ENCODE results near the gene WASF2.

Gene WASF2

GRCh38 chr1:27372022-27372807, 117.8 kb downstream of the WASF2 start:
- no peak for DNase-seq

GRCh38 chr1:27368869-27369582, 120.9 kb downstream of the WASF2 start:
- DNase-seq = no peak

DNA sequence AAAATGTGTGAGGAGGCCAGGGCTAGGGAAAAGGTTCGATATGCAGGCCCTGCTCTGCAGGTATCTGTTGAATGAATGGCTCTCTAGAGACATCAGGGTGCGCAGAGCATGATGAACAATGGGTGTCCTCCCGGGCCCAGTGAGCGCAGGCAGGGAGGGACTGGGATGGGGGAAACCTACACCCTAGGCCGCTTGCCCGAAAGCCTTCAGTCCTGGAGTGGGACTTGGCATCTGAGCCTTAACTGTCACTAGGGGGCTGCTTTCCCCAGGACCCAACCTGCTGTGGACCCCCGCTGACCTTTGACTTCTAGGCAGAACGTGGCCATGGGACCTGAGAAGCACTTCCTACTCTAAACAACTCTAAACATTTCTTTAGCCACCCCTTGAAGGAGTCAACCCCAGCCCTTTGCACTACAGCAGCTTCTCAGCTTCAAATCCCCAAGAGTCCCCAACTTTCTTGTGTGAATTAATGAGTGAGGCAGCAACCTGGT, 122.8 kb downstream of the WASF2 start:
- DNase-seq = no peak

DNA sequence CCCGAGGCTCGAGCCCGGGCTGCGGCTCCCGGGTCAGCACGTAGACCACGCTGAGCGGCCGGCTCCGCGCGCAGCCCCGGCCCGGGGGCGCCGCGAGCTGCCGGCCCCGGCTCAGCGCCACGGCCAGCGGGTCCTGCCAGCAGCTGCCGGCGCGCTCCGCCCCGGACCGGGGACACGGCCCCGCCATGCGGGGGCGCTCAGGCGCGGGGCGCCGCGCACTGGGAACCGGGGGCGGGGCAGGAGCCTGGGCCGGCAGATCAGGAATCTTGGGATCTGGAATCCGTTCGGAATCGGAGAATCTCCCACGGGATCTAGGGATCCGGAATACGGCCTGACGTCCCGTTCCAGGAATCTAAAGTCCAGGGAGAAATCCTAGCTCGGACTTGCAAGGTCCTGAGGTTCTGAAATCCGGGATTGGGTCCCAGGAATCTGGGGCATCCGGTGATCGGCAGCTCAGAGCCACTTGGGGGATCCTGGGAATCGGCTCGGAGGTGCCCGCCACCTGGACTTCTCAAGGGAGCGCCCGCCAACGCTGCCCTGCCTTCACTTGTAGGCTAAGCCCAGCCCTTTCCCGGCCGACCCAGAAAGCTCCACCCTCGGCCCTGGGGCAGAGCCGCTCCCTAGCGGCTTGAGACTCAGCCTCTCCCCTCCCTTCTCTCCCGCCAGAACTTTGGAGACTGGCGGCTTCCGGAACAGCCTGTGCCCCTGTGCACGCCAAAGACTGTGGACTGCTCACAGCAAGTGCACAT, 123.4 kb downstream of the WASF2 start, which contains the start of gene MAP3K6:
Gene MAP3K6, minus strand, starts transcription at position 551 of the 749 bp plus-strand sequence. Its CDS starts 364 bp downstream, at position 187.
- DNase-seq = peak; percentile 27

- DNase-seq = peak; percentile 75
These were observed 123.9 kb downstream of the WASF2 start for GRCh38 chr1:27366113-27366410.

- DNase-seq = peak; percentile 86
These were observed 124.4 kb downstream of the WASF2 start for GRCh38 chr1:27365372-27366112.

DNA sequence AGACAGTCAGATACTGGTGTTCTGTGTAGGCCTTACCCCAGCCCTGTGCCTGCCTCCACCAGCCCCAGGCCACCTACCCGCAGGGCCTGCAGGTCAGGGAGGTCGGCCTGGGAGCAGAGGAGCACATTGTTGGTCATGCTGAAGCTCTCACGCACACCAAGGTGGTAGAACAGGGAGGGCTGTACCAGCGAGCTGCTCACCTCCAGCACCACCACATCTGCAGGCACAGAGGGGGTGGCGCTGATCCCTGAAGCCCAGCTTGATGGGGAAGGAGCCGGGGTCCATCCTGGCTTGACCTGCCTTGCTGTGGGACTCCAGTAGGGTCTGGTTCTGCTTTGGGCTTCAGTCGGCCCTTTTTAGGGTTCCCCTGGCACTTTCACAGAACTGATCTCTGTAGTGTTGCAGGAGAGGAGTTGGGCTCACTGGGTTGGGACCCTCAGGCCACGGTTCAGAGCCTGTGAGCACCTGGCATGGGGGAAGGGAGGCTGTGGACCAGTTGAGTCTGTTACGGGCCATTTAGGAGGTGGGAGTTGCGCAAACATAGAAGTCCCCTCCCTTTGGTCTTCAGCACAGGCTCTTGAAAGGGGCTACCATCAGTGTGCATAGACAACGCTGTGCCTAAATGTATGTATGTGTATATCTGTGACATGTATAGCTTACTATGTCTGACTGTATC, 125.1 kb downstream of the WASF2 start:
- no peak for DNase-seq

DNA sequence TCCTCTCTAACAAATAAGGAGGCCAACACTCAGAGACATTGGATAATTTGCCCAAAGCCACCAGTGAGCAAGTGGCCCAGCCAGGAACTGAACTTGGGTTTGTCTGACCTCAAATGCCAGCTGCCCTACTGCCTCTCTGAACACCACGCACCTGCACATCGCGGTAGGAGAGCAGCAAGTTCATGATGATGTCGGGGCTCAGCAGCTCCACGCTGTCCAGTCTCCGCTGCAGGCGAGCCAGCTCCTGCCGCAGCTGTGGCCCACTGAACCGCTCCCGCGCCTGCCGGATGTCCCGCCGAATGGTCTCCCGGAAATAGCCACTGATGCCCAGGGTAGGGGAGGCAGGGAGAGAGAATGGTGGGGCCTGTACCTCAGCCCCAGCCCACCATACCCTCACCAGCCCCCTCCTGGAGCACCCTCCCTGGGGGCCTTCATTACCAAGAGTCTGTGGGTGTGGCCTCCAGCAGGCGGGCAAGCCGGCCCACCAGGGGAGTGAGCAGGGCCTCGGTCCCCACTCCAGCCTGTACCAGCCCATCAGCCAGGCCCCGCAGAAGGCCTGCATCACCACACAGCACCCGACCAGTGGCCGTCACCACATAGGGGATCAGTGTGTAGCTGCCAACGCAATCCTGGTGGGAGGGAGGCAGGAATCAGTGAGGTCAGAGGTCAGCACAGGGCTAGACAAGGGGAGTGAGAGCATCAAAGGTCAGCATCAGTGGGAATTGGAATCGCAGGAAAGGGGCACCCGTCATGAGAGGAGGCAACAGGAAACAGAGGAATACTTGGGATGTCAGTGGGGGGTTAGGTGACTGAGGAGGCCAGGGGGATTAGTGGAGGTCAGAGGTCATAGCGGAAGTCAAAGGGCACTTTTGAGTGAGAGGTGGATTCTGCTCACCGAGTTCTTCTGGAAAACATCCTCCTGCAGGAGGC, 125.9 kb downstream of the WASF2 start:
- DNase-seq = no peak

DNA sequence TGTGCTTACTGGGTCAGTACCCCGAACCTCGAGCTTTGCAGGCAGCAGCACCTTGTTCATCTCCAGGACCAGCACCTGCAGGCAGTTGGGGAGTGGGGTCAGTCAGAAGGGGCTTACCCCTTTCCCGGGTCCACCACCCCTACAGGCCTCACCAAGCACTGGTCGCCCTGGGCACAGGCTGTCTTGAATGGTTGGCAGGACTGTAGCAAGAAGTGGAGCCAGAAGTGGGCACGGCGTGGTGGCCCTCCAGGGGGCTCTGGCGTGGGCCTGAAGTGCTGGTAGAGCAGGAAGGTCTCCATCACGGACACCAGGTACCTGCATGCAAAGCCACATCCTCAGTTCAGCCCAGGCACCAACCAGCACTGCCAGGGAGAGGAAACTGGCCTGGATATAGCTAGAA, 128.4 kb downstream of the WASF2 start:
- DNase-seq = no peak

DNA sequence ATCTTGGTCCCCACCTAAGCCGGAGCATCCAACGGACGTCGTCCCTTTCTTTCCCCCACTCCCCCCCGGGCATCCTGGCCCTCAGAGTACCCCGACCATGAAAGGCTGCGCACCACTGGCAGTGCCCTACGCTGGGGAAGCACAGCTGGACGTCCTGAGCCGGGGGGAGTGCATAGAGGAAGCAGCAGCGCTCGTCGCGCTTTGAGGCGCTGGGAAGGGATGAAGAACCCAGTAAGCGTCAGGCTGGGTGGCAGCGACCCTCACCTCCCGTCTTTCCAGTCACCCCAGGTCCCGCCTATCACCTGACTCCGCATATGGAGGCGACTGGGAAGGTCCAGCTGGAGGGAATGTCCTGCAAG, 128.9 kb downstream of the WASF2 start:
- no peak for DNase-seq

DNA sequence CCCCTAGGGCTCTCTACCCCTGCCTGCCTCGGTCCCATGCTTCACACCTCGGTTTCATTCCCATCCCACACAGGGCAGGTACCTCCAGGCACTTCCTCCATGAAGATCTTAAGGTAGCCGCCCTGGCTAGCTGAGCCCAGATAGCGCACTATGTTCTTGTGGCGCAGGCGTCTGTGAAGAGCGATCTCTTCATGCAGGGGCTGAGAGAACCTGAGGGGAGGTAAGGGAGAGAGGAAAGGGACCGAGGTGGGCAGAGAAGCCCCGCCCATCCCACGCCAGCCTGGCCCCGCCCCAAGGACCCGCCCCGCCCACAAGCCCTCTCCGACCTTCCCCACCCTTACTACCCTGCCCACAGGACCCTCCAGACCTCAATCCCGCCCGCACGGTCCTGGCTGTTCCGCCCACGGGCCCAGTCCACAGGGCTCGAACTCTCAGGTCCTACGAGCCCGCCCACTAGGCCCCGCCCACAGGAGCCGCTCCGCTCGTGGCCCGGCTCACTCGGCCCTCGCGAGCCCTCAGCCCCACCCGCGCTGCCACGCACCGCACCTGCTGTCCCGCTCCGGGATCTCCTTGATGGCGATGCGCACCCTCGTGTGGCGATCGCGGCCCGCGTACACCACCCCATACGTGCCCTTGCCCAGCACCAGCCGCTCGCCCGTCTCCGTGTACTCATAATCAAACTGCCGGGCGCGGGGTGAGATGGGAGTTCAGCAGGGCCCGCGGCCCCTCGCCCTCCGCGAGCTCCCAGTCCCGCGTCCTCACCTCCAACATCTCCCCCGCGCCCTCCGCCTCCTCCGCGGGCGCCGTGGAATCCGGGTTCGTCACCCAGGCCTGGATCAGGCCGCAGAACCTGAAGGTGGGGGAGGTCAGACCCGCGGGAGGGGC, 129.6 kb downstream of the WASF2 start:
- peak; percentile 68 for DNase-seq

GRCh38 chr1:27359822-27360158, 130.2 kb downstream of the WASF2 start:
- no peak for DNase-seq

DNA sequence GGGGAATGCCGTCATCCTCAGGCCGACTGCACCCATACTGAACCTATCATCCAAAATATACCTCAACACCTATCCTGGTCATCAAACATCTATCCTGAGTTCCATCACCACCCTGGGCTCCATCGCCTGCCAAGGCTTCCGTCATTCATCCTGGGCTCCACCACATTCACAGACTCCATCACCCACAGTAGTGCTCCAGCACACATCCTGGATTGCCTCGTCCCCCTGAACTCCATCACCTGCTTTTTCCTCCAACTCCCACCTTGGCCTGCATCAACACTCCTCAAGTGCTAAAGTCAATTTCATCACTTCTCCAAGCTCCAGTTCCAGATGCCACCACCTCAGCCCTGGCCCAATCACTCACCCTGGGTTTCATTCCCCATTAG, 131.0 kb downstream of the WASF2 start:
- DNase-seq = no peak

- no peak for DNase-seq
These were observed 131.7 kb downstream of the WASF2 start for GRCh38 chr1:27358038-27358927.

- peak; percentile 87 for DNase-seq
These were observed 132.5 kb downstream of the WASF2 start for GRCh38 chr1:27357281-27358037.

DNA sequence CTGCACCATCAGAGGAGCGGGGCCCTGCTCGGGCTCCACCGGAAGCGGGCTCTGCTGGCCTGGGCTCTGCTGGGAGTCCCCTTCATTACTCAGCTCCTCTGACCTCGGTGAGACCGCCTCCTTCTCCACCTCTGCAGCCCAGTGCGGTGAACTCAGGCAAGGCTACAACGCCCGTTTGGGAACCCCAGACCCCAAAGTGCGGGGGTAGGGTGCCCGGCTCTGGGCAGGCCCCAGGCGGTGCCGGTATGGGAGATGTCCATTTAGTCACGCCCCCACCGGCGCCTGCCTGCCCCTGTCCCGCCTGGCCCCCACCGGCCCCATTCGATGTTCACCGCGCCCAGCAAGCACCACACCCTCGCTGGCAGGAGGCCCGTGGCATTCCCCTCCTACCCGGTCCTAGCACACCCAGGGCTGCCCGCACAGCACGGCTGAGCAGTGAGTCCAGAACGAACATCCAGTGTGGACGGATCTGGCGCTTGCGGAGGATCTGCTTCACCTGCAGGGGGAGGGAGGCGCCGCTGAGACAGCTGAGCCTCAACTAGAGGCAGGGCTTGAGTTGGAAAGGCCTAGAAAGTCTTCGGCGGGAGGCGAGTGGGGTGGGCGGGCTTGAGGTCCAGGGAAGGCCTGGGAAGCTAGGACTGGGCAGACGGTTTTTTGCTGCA, 133.2 kb downstream of the WASF2 start:
- DNase-seq = peak; percentile 65

GRCh38 chr1:27356277-27356618, 133.7 kb downstream of the WASF2 start:
- DNase-seq = no peak

DNA sequence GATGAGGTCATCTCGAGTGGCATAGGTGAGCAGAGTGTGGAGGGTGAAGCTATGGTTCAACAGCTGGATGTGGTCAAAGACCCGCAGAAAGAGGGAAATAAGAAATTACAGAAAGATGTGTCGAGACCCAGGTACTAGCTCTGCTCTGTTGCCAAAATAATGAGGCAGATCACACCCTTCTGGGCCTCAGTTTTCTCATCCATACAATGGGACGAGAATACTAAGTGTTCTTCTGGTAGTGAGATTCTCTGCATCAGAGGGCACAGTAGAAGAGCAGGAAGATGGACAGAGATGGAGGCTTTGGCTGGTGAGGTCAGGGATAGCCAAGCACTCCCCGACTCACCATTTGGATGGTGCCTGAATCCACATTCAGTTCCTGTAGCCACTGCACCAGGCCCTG, 134.3 kb downstream of the WASF2 start:
- no peak for DNase-seq
